HCT116 (cell line): Measurements from ENCODE around the gene S100PBP.

Experiments used
- CBX3 ChIP-seq: IDR thresholded peaks from 2 replicates; pipeline ENCODE4 v1.6.1; 2012; ENCODE audit warnings: low read depth
- CTCF ChIP-seq, 3 experiments: fragments of 200-600 bp in 1 of 3; sonication (generic) in 1 of 3; IDR thresholded peaks in 2 of 3; conservative IDR thresholded peaks in 1 of 3; 2 replicates each; pipeline ENCODE4 v1.5.1; 2012 to 2017; ENCODE audit warnings: low read depth in 2 of 3, low read length in 2 of 3, antibody characterized with exemption in 1 of 3, borderline replicate concordance in 1 of 3, control low read depth in 1 of 3, mild to moderate bottlenecking in 1 of 3, mixed read lengths in 1 of 3, mixed run types in 1 of 3, moderate library complexity in 1 of 3; ENCODE audit not compliant: insufficient read depth in 1 of 3
- ELF1 ChIP-seq: IDR thresholded peaks from 2 replicates; pipeline ENCODE4 v1.6.1; 2012; ENCODE audit warnings: low read depth, borderline replicate concordance
- EZH2phosphoT487 ChIP-seq: fragments of 200-600 bp; IDR thresholded peaks from 2 replicates; pipeline ENCODE4 v1.6.1; 2018; ENCODE audit warnings: antibody characterized with exemption, borderline replicate concordance
- FOSL1 ChIP-seq: IDR thresholded peaks from 2 replicates; pipeline ENCODE4 v1.6.1; 2012; ENCODE audit warnings: low read depth
- MAX ChIP-seq: IDR thresholded peaks from 2 replicates; pipeline ENCODE4 v1.6.1; 2012
- POLR2A ChIP-seq: IDR thresholded peaks from 2 replicates; pipeline ENCODE4 v1.7.0; 2011; ENCODE audit warnings: borderline replicate concordance; ENCODE audit not compliant: insufficient read depth, insufficient read length; ENCODE audit errors: extremely low read depth
- POLR2AphosphoS5 ChIP-seq: IDR thresholded peaks from 2 replicates; pipeline ENCODE4 v1.6.1; 2011; ENCODE audit warnings: mild to moderate bottlenecking, low read depth, low read length, moderate library complexity
- RAD21 ChIP-seq: IDR thresholded peaks from 2 replicates; pipeline ENCODE4 v1.6.1; 2012; ENCODE audit warnings: low read depth, mild to moderate bottlenecking
- SP1 ChIP-seq: IDR thresholded peaks from 2 replicates; pipeline ENCODE4 v1.6.1; 2012; ENCODE audit warnings: low read depth
- SRF ChIP-seq: IDR thresholded peaks from 2 replicates; pipeline ENCODE4 v1.6.1; 2012; ENCODE audit warnings: low read depth
- YY1 ChIP-seq: IDR thresholded peaks from 2 replicates; pipeline ENCODE4 v1.6.1; 2011; ENCODE audit warnings: low read length, low read depth, moderate library complexity, mild to moderate bottlenecking; ENCODE audit not compliant: insufficient replicate concordance; ENCODE audit errors: extremely low read depth
- ZBTB33 ChIP-seq: IDR thresholded peaks from 2 replicates; pipeline ENCODE4 v1.6.1; 2011; ENCODE audit warnings: mild to moderate bottlenecking, low read length, moderate library complexity; ENCODE audit not compliant: insufficient replicate concordance; ENCODE audit errors: extremely low read depth

- TF ChIP-seq CTCF (IDR thresholded peaks at IDR 0.05 in 2 of 3, conservative IDR thresholded peaks at IDR 0.05 in 1 of 3; ENCODE audit: borderline replicate concordance in 1 of 3, insufficient read depth in 1 of 3, low read depth in 2 of 3, low read length in 2 of 3): no peak
- TF ChIP-seq SRF: no peak
- no peak for TF ChIP-seq YY1
- no peak for TF ChIP-seq POLR2AphosphoS5
- no peak for TF ChIP-seq MAX
- TF ChIP-seq RAD21: no peak
- TF ChIP-seq EZH2phosphoT487: no peak
- TF ChIP-seq ZBTB33: no peak
- no peak for TF ChIP-seq SP1
- TF ChIP-seq FOSL1: no peak
- no peak for TF ChIP-seq POLR2A
- no peak for TF ChIP-seq ELF1
- TF ChIP-seq CBX3: no peak
Measured at GRCh38 chr1:32858136-32858535, 40.7 kb downstream of the S100PBP start.
